ENCODE measurements around the gene GIPR. TPM values are rescaled to one million over a fixed set of nuclear protein-coding genes. Genes with fewer than 3 reads are reported as not detected.

The GIPR gene
- total RNA-seq, 3 donors from 2014 or later: 0.66 to 1.4 (median 1.0) TPM

- Mint-ChIP-seq H3K36me3 (ENCODE audit: insufficient read depth) (peaks cover 12% of the 10 kb centered on the region), H3K4me1 (ENCODE audit: low read depth) (peaks cover 39% of the 10 kb centered on the region)
- ATAC-seq: peak; percentile 7 to 15
Observed at GRCh38 chr19:45641274-45642105, 26.5 kb upstream of the GIPR start.

GRCh38 chr19:45643024-45643926, 24.7 kb upstream of the GIPR start:
- DNase-seq (peak; percentile 95), ATAC-seq (peak; percentile 52 to 59)
- H3K4me1 Mint-ChIP-seq (ENCODE audit: low read depth): peaks cover 40% of the 10 kb centered on the region
- H3K9me3 Mint-ChIP-seq: peaks cover 8% of the 10 kb centered on the region
- H3K27me3 Mint-ChIP-seq (ENCODE audit: low read depth): peaks cover 3% of the 10 kb centered on the region
- peak overlapping the region; percentile 95 for H3K4me3 Mint-ChIP-seq
- peaks cover 12% of the 10 kb centered on the region for H3K36me3 Mint-ChIP-seq (ENCODE audit: insufficient read depth)

More at GRCh38 chr19:45641274-45642105, 26.5 kb upstream of the GIPR start:
- H3K27me3 Mint-ChIP-seq (ENCODE audit: low read depth): peaks cover 3% of the 10 kb centered on the region
- H3K9me3 Mint-ChIP-seq: peaks cover 8% of the 10 kb centered on the region
- DNase-seq: peak; percentile 44
- peak overlapping the region; percentile 95 for H3K4me3 Mint-ChIP-seq

GRCh38 chr19:45643927-45644771, 23.9 kb upstream of the GIPR start:
- Mint-ChIP-seq H3K27me3 (ENCODE audit: low read depth) (peaks cover 3% of the 10 kb centered on the region), H3K4me3 (no peak overlapping the region), H3K9me3 (peaks cover 8% of the 10 kb centered on the region), H3K36me3 (ENCODE audit: insufficient read depth) (peaks cover 8% of the 10 kb centered on the region), H3K4me1 (ENCODE audit: low read depth) (peaks cover 33% of the 10 kb centered on the region)
- DNase-seq (no peak), ATAC-seq (no peak)

- peaks cover 31% of the 10 kb centered on the region for H3K4me1 Mint-ChIP-seq (ENCODE audit: low read depth)
- no peak for ATAC-seq
- H3K4me3 Mint-ChIP-seq: peak overlapping the region; percentile 80
- H3K9me3 Mint-ChIP-seq: peaks cover 8% of the 10 kb centered on the region
- DNase-seq: no peak
- H3K36me3 Mint-ChIP-seq (ENCODE audit: insufficient read depth): peaks cover 8% of the 10 kb centered on the region
- peaks cover 3% of the 10 kb centered on the region for H3K27me3 Mint-ChIP-seq (ENCODE audit: low read depth)
Observed at GRCh38 chr19:45645068-45645630, 22.9 kb upstream of the GIPR start.

GRCh38 chr19:45645631-45646344, 22.2 kb upstream of the GIPR start:
- Mint-ChIP-seq H3K36me3 (ENCODE audit: insufficient read depth) (peaks cover 7% of the 10 kb centered on the region), H3K27me3 (ENCODE audit: low read depth) (peaks cover 3% of the 10 kb centered on the region)

GRCh38 chr19:45646345-45646698, 21.7 kb upstream of the GIPR start:
- H3K4me3 Mint-ChIP-seq: peak overlapping the region; percentile 80
- peaks cover 24% of the 10 kb centered on the region for H3K4me1 Mint-ChIP-seq (ENCODE audit: low read depth)
- peaks cover 2% of the 10 kb centered on the region for H3K9me3 Mint-ChIP-seq
- peaks cover 3% of the 10 kb centered on the region for H3K27me3 Mint-ChIP-seq (ENCODE audit: low read depth)
- ATAC-seq: no peak
- peaks cover 3% of the 10 kb centered on the region for H3K36me3 Mint-ChIP-seq (ENCODE audit: insufficient read depth)
- no peak for DNase-seq

More at GRCh38 chr19:45645631-45646344, 22.2 kb upstream of the GIPR start:
- Mint-ChIP-seq H3K4me1 (ENCODE audit: low read depth) (peaks cover 29% of the 10 kb centered on the region), H3K4me3 (peak overlapping the region; percentile 80), H3K9me3 (peaks cover 7% of the 10 kb centered on the region)
- DNase-seq (peak; percentile 53), ATAC-seq (peak; percentile 29 to 33)

GRCh38 chr19:45650722-45651121, 17.3 kb upstream of the GIPR start:
- H3K36me3 Mint-ChIP-seq (ENCODE audit: insufficient read depth): no peaks in the 10 kb centered on the region
- ATAC-seq: no peak
- H3K4me1 Mint-ChIP-seq (ENCODE audit: low read depth): peaks cover 7% of the 10 kb centered on the region
- peaks cover 3% of the 10 kb centered on the region for H3K27me3 Mint-ChIP-seq (ENCODE audit: low read depth)
- no peak overlapping the region for H3K4me3 Mint-ChIP-seq
- H3K9me3 Mint-ChIP-seq: no peaks in the 10 kb centered on the region
- DNase-seq: no peak

- H3K9me3 Mint-ChIP-seq: no peaks in the 10 kb centered on the region
- no peaks in the 10 kb centered on the region for H3K36me3 Mint-ChIP-seq (ENCODE audit: insufficient read depth)
- no peak overlapping the region for H3K4me3 Mint-ChIP-seq
- no peak for DNase-seq
- no peaks in the 10 kb centered on the region for H3K27me3 Mint-ChIP-seq (ENCODE audit: low read depth)
- no peaks in the 10 kb centered on the region for H3K4me1 Mint-ChIP-seq (ENCODE audit: low read depth)
- ATAC-seq: no peak
Observed at GRCh38 chr19:45653634-45654033, 14.4 kb upstream of the GIPR start.

GRCh38 chr19:45655073-45655472, 12.9 kb upstream of the GIPR start:
- Mint-ChIP-seq H3K27me3 (ENCODE audit: low read depth) (no peaks in the 10 kb centered on the region), H3K36me3 (ENCODE audit: insufficient read depth) (no peaks in the 10 kb centered on the region), H3K9me3 (no peaks in the 10 kb centered on the region), H3K4me3 (no peak overlapping the region), H3K4me1 (ENCODE audit: low read depth) (no peaks in the 10 kb centered on the region)
- DNase-seq (no peak), ATAC-seq (no peak)

- H3K4me1 Mint-ChIP-seq (ENCODE audit: low read depth): no peaks in the 10 kb centered on the region
- ATAC-seq (no peak), DNase-seq (no peak)
- H3K4me3 Mint-ChIP-seq: no peak overlapping the region
- H3K27me3 Mint-ChIP-seq (ENCODE audit: low read depth): no peaks in the 10 kb centered on the region
- H3K36me3 Mint-ChIP-seq (ENCODE audit: insufficient read depth): no peaks in the 10 kb centered on the region
- no peaks in the 10 kb centered on the region for H3K9me3 Mint-ChIP-seq
Observed at GRCh38 chr19:45657520-45658167, 10.4 kb upstream of the GIPR start.

- H3K27me3 Mint-ChIP-seq (ENCODE audit: low read depth): no peaks in the 10 kb centered on the region
- DNase-seq: no peak
- no peaks in the 10 kb centered on the region for H3K4me1 Mint-ChIP-seq (ENCODE audit: low read depth)
- no peaks in the 10 kb centered on the region for H3K36me3 Mint-ChIP-seq (ENCODE audit: insufficient read depth)
- no peak overlapping the region for H3K4me3 Mint-ChIP-seq
- ATAC-seq: no peak
- no peaks in the 10 kb centered on the region for H3K9me3 Mint-ChIP-seq
Observed at GRCh38 chr19:45659096-45659729, 8.8 kb upstream of the GIPR start.

GRCh38 chr19:45660636-45661035, 7.4 kb upstream of the GIPR start:
- Mint-ChIP-seq H3K9me3 (no peaks in the 10 kb centered on the region), H3K4me1 (ENCODE audit: low read depth) (no peaks in the 10 kb centered on the region), H3K27me3 (ENCODE audit: low read depth) (peaks cover 4% of the 10 kb centered on the region), H3K36me3 (ENCODE audit: insufficient read depth) (no peaks in the 10 kb centered on the region), H3K4me3 (no peak overlapping the region)
- ATAC-seq (no peak), DNase-seq (no peak)

All from activated T-cell treated with anti-CD3 and anti-CD28 coated beads, Interleukin-2, amount 50 U/mL, for 4 hours (primary cell).